Measurements from ENCODE around the gene RFT1.
"Not testable (repeated sequence)": the region's sequence is repeated elsewhere in the genome, so short reads cannot be mapped to it uniquely, and the experiment has no call there.

Gene RFT1

GRCh38 chr3:53162672-53163443 lies 32.6 kb upstream of the RFT1 start:
- DNase-seq = no peak

GRCh38 chr3:53161820-53162671 lies 31.8 kb upstream of the RFT1 start:
- DNase-seq = peak; percentile 48

GRCh38 chr3:53161450-53161819 lies 31.2 kb upstream of the RFT1 start:
- peak; percentile 48 for DNase-seq

- DNase-seq = peak; percentile 76
Observed at GRCh38 chr3:53160660-53161449, 30.6 kb upstream of the RFT1 start, which contains the start of gene PRKCD. PRKCD (plus strand) TSS chr3:53161209; CDS start chr3:53178423, 17,214 bp downstream.

- DNase-seq = no peak
Observed at GRCh38 chr3:53160061-53160659, 29.9 kb upstream of the RFT1 start.

- peak; percentile 54 for DNase-seq
Observed at GRCh38 chr3:53159156-53160060, 29.2 kb upstream of the RFT1 start.

GRCh38 chr3:53158765-53159155 lies 28.5 kb upstream of the RFT1 start:
- no peak for DNase-seq

- DNase-seq = no peak
Observed at GRCh38 chr3:53157974-53158580, 27.8 kb upstream of the RFT1 start.

- peak; percentile 38 for DNase-seq
Observed at GRCh38 chr3:53156368-53156834, 26.2 kb upstream of the RFT1 start.

GRCh38 chr3:53155760-53156159 lies 25.5 kb upstream of the RFT1 start:
- no peak for DNase-seq

GRCh38 chr3:53154881-53155285 lies 24.6 kb upstream of the RFT1 start:
- DNase-seq = no peak

- no peak for DNase-seq
Observed at GRCh38 chr3:53153980-53154379, 23.7 kb upstream of the RFT1 start.

GRCh38 chr3:53153264-53153823 lies 23.1 kb upstream of the RFT1 start:
- DNase-seq = no peak

GRCh38 chr3:53151870-53152660 lies 21.8 kb upstream of the RFT1 start:
- DNase-seq = no peak

GRCh38 chr3:53151465-53151864 lies 21.2 kb upstream of the RFT1 start:
- DNase-seq = no peak

GRCh38 chr3:53151086-53151438 lies 20.8 kb upstream of the RFT1 start:
- DNase-seq = not testable (repeated sequence)

- DNase-seq = no peak
Observed at GRCh38 chr3:53150247-53151085, 20.2 kb upstream of the RFT1 start.

- DNase-seq = no peak
Observed at GRCh38 chr3:53149699-53150098, 19.5 kb upstream of the RFT1 start.

All from NCI-H146 (cell line).